GM21367 (cell line): Measurements from ENCODE around the gene ASMTL.
"Not testable (repeated sequence)": the region's sequence is repeated elsewhere in the genome, so short reads cannot be mapped to it uniquely, and the experiment has no call there.

Experiments
- ATAC-seq: cut with Tn5 transposase; IDR thresholded peaks from one replicate; pipeline ENCODE4 v1.9.1; 2021; ENCODE audit not compliant: unreplicated experiment

ASMTL gene

GRCh38 chrX:1452516-1453394 is at the start of gene ASMTL:
Gene ASMTL, minus strand, starts transcription at chrX:1452909. Its CDS starts 69 bp downstream, at chrX:1452840.
- ATAC-seq: peak; percentile 64

GRCh38 chrX:1502241-1502640 is 49.5 kb upstream of the ASMTL start:
- peak; percentile 40 for ATAC-seq

GRCh38 chrX:1500701-1501624 is 48.3 kb upstream of the ASMTL start:
- ATAC-seq: peak; percentile 56

- no peak for ATAC-seq
Observed at GRCh38 chrX:1496076-1496475, 43.4 kb upstream of the ASMTL start.

GRCh38 chrX:1493877-1494510 is 41.3 kb upstream of the ASMTL start:
- ATAC-seq: peak; percentile 69

- ATAC-seq: no peak
Observed at GRCh38 chrX:1493412-1493811, 40.7 kb upstream of the ASMTL start.

- no peak for ATAC-seq
Observed at GRCh38 chrX:1492421-1493012, 39.8 kb upstream of the ASMTL start.

- ATAC-seq: peak; percentile 60
Observed at GRCh38 chrX:1491851-1492349, 39.2 kb upstream of the ASMTL start.

- ATAC-seq: not testable (repeated sequence)
Observed at GRCh38 chrX:1491248-1491647, 38.5 kb upstream of the ASMTL start.

GRCh38 chrX:1490723-1491122 is 38.0 kb upstream of the ASMTL start:
- not testable (repeated sequence) for ATAC-seq

GRCh38 chrX:1489354-1489753 is 36.6 kb upstream of the ASMTL start:
- ATAC-seq: not testable (repeated sequence)

GRCh38 chrX:1488745-1489144 is 36.0 kb upstream of the ASMTL start:
- ATAC-seq: no peak

- no peak for ATAC-seq
Observed at GRCh38 chrX:1488141-1488540, 35.4 kb upstream of the ASMTL start.

GRCh38 chrX:1487401-1487800 is 34.7 kb upstream of the ASMTL start:
- ATAC-seq: no peak

- ATAC-seq: no peak
Observed at GRCh38 chrX:1486749-1487361, 34.1 kb upstream of the ASMTL start.

GRCh38 chrX:1486177-1486576 is 33.5 kb upstream of the ASMTL start:
- no peak for ATAC-seq

- no peak for ATAC-seq
Observed at GRCh38 chrX:1485033-1485432, 32.3 kb upstream of the ASMTL start.

GRCh38 chrX:1484638-1485019 is 31.9 kb upstream of the ASMTL start:
- no peak for ATAC-seq

- peak; percentile 44 for ATAC-seq
Observed at GRCh38 chrX:1483843-1484637, 31.3 kb upstream of the ASMTL start.
